ENCODE measurements around the gene PTPRM.

Gene PTPRM

DNA sequence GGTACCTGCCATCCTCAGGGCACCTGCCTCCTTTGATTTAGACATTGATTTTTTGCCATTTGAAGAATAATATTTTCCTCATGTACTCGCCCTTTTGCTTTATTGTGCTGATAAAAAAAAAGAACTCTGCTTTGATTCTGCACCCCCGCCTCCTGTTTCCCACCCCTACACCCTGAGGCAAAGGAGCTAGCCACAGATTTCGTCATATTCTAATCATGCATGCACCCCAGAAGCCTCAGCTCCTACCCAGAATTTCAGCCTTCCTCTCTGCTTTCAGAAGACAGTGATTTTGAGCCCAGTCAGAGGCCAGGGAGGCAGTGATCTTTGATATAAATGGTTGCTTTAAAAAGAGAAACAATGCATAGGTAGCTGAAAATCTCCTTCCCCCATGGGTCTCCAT is 329.0 kb downstream of the PTPRM start:
- CTCF ChIA-PET = interaction anchor here (0.7 to 0.8 kb wide), 2 partner anchors 372 to 493 kb away, joined by 3 to 5 read pairs; no protein-coding TSS in a partner anchor
- TF ChIP-seq ZBTB44 (tag by site-specific recombination; IDR thresholded peaks at IDR 0.05) (no peak), ZXDB (tag by site-specific recombination; IDR thresholded peaks at IDR 0.05) (no peak), ZNF513 (tag by site-specific recombination; IDR thresholded peaks at IDR 0.05) (no peak), ZNF530 (tag by site-specific recombination; IDR thresholded peaks at IDR 0.05; ENCODE audit: low read depth) (no peak), ZNF701 (tag by site-specific recombination; IDR thresholded peaks at IDR 0.05) (no peak), SETDB1 (IDR thresholded peaks at IDR 0.05; ENCODE audit: insufficient read length, low read length) (no peak), ZNF18 (tag by site-specific recombination; IDR thresholded peaks at IDR 0.05) (no peak), MYNN (tag by site-specific recombination; IDR thresholded peaks at IDR 0.05; ENCODE audit: borderline replicate concordance) (no peak), ZNF23 (tag by site-specific recombination; IDR thresholded peaks at IDR 0.05; ENCODE audit: borderline replicate concordance) (no peak), ZNF658 (tag by site-specific recombination; IDR thresholded peaks at IDR 0.05) (no peak)
- TF ChIP-seq, protein P1, sequence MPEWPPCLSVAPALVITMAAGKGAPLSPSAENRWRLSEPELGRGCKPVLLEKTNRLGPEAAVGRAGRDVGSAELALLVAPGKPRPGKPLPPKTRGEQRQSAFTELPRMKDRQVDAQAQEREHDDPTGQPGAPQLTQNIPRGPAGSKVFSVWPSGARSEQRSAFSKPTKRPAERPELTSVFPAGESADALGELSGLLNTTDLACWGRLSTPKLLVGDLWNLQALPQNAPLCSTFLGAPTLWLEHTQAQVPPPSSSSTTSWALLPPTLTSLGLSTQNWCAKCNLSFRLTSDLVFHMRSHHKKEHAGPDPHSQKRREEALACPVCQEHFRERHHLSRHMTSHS (tag by site-specific recombination; IDR thresholded peaks at IDR 0.05) = no peak
- POLR2A ChIA-PET = no interaction called here
- Histone ChIP-seq H3K9me3 (ENCODE audit: control insufficient read depth, insufficient read depth, low read depth, low read length) (no peaks in the 10 kb centered on the region), H3K36me3 (ENCODE audit: control insufficient read depth in 2 of 2, insufficient read depth in 1 of 2, low read length in 2 of 2) (no peaks in the 10 kb centered on the region), H3K4me1 (ENCODE audit: control insufficient read depth, insufficient read depth, low read length) (no peaks in the 10 kb centered on the region; the same call in 1 of the 2 replicates), H3K4me3 (ENCODE audit: low read depth, low read length) (no peak overlapping the region), H3K27ac (ENCODE audit: extremely low read depth, low read depth, low read length) (no peak overlapping the region)

- Histone ChIP-seq H3K4me3 (ENCODE audit: low read depth, low read length) (no peak overlapping the region), H3K4me1 (ENCODE audit: control insufficient read depth, insufficient read depth, low read length) (no peaks in the 10 kb centered on the region; the same call in 1 of the 2 replicates), H3K27ac (ENCODE audit: extremely low read depth, low read depth, low read length) (no peak overlapping the region), H3K9me3 (ENCODE audit: control insufficient read depth, insufficient read depth, low read depth, low read length) (no peaks in the 10 kb centered on the region), H3K36me3 (ENCODE audit: control insufficient read depth in 2 of 2, insufficient read depth in 1 of 2, low read length in 2 of 2) (no peaks in the 10 kb centered on the region)
- no peak for TF ChIP-seq KLF16 (tag by site-specific recombination; IDR thresholded peaks at IDR 0.05)
- no peak for TF ChIP-seq CTCF (tag by site-specific recombination; IDR thresholded peaks at IDR 0.05)
- TF ChIP-seq ZNF785 (tag by site-specific recombination; IDR thresholded peaks at IDR 0.05) = no peak
- TF ChIP-seq ZNF266 (tag by site-specific recombination; IDR thresholded peaks at IDR 0.05; ENCODE audit: low read depth) = no peak
- TF ChIP-seq SCRT2 (tag by site-specific recombination; IDR thresholded peaks at IDR 0.05) = no peak
- TF ChIP-seq ZNF654 (tag by site-specific recombination; IDR thresholded peaks at IDR 0.05; ENCODE audit: low read depth) = no peak
- TF ChIP-seq, protein P2, sequence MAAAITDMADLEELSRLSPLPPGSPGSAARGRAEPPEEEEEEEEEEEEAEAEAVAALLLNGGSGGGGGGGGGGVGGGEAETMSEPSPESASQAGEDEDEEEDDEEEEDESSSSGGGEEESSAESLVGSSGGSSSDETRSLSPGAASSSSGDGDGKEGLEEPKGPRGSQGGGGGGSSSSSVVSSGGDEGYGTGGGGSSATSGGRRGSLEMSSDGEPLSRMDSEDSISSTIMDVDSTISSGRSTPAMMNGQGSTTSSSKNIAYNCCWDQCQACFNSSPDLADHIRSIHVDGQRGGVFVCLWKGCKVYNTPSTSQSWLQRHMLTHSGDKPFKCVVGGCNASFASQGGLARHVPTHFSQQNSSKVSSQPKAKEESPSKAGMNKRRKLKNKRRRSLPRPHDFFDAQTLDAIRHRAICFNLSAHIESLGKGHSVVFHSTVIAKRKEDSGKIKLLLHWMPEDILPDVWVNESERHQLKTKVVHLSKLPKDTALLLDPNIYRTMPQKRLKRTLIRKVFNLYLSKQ (tag by site-specific recombination; IDR thresholded peaks at IDR 0.05; ENCODE audit: borderline replicate concordance) = no peak
- TF ChIP-seq ZNF768 (tag by site-specific recombination; IDR thresholded peaks at IDR 0.05) = no peak
- ChIA-PET POLR2A (no interaction called here), CTCF (interaction anchor here (0.7 to 0.8 kb wide), 2 partner anchors 373 to 492 kb away, joined by 3 to 5 read pairs; no protein-coding TSS in a partner anchor)
These were observed 329.8 kb downstream of the PTPRM start for GRCh38 chr18:7896805-7897518.

All from HEK293 (cell line).